ENCODE data around the gene TMEM40. TPM values are rescaled to one million over a fixed set of nuclear protein-coding genes. Genes with fewer than 3 reads are reported as not detected.

Gene TMEM40
- total RNA-seq, 1 experiment from 2014 or later: not detected

DNA sequence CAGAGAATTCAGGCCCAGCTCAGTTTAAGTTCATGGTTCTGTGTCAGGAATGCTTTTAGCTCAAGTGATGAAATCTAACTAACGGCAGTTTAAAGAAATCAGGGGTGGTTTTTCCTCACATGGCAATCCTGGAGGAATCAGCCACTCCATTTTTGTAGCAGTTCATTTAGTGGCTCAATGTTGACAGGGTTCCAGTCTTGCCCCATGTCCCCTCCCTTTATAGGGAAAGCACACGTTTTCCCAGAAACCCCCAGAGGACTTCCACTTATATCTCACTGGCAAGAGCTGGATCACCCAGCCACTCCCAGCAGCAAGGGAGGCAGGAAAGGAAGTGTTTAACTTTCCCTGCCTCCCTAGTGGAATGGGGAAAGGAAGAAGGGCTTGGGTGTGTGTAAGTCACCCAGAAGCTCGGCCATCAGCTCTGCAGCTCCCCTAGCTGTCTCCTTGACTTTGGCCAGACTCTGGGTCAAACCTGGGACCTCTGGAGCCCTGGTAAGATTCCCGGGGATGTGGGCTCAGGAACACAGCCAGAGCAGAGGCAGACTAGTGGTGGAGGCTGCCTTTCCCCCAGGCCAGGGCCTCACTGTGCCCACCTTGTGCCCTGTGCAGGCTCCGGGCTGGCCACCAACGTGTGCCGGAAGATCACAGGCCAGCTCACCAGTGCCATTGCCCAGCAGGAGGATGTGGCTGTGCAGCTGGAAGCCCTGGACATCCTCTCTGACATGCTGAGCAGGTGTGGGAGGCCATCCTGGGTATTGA is 48.7 kb upstream of the TMEM40 start:
- H2BK15ac ChIP-seq (ENCODE audit: low read depth, low read length): no peak overlapping the region
- no peak overlapping the region for H4K5ac ChIP-seq (ENCODE audit: insufficient read length, low read depth, low read length)
- peaks cover 4% of the 10 kb centered on the region for H3K23me2 ChIP-seq (ENCODE audit: insufficient read length, low read depth, low read length, poor library complexity, severe bottlenecking)
- H3K4me2 ChIP-seq (ENCODE audit: insufficient read depth, insufficient read length, low read length): no peak overlapping the region
- H3K4ac ChIP-seq (ENCODE audit: low read depth, low read length): no peak overlapping the region
- no peaks in the 10 kb centered on the region for H3K27me3 ChIP-seq (ENCODE audit: insufficient read depth, low read length)
- H3K4me1 ChIP-seq (ENCODE audit: insufficient read depth, low read length): no peaks in the 10 kb centered on the region
- no peak overlapping the region for H3K27ac ChIP-seq (ENCODE audit: insufficient read length, low read depth, low read length)
- no peak overlapping the region for H3K23ac ChIP-seq (ENCODE audit: insufficient read length, low read depth, low read length)
- WGBS (ENCODE audit: extremely low coverage, insufficient read length, low lambda C conversion rate): no CpG with 5 or more reads among the region's 7 CpGs
- no peak overlapping the region for H2AFZ ChIP-seq (ENCODE audit: low read length)
- no peaks in the 10 kb centered on the region for H3K9me3 Mint-ChIP-seq
- no peak overlapping the region for H2BK12ac ChIP-seq (ENCODE audit: insufficient read length, low read depth, low read length)
- no peak overlapping the region for H3K14ac ChIP-seq (ENCODE audit: insufficient read depth, low read length)
- no peaks in the 10 kb centered on the region for H3K9me3 ChIP-seq (ENCODE audit: control insufficient read depth, low read depth, low read length)
- H3K79me2 ChIP-seq (ENCODE audit: insufficient read depth, low read length): no peaks in the 10 kb centered on the region
- H3K4me1 Mint-ChIP-seq: peaks cover 16 to 22% of the 10 kb centered on the region in 2 experiments
- no peak overlapping the region for H2BK20ac ChIP-seq (ENCODE audit: low read depth, low read length, poor library complexity, severe bottlenecking)
- peaks cover 2 to 18% (median 16%) of the 10 kb centered on the region in 3 experiments; a peak in 6 of 7 replicates for H3K36me3 Mint-ChIP-seq (ENCODE audit: insufficient read depth in 1 of 3, low read depth in 3 of 3)
- H3K18ac ChIP-seq (ENCODE audit: insufficient read length, low read depth, low read length): no peak overlapping the region
- no peak overlapping the region for H4K8ac ChIP-seq (replicated peaks; ENCODE audit: insufficient read length, low read depth, low read length)
- H3K4me3 Mint-ChIP-seq: no peak overlapping the region
- peaks cover 1% of the 10 kb centered on the region; the same call in 1 of the 2 replicates for H3K27me3 Mint-ChIP-seq (ENCODE audit: low read depth)
- H3K27ac Mint-ChIP-seq: no peak overlapping the region
- no peak overlapping the region for H2AK5ac ChIP-seq (ENCODE audit: insufficient read length, low read length)
- no peak overlapping the region for H3K56ac ChIP-seq (ENCODE audit: insufficient read length, low read depth, low read length)
- H4K91ac ChIP-seq (ENCODE audit: insufficient read length, low read depth, low read length): no peak overlapping the region
- DNase-seq: no peak
- H3K9ac ChIP-seq (ENCODE audit: extremely low read depth, insufficient read length, low read length): no peak overlapping the region
- no peak for TF ChIP-seq CTCF (conservative IDR thresholded peaks at IDR 0.05)
- H3T11ph ChIP-seq (ENCODE audit: low read length): no peak overlapping the region
- H4K20me1 ChIP-seq (ENCODE audit: control insufficient read depth, insufficient read depth, insufficient read length): no peaks in the 10 kb centered on the region
- no peaks in the 10 kb centered on the region for H3K79me1 ChIP-seq (ENCODE audit: insufficient read depth, low read depth, low read length, poor library complexity, severe bottlenecking)
- no peak overlapping the region for H2BK120ac ChIP-seq (ENCODE audit: low read depth, low read length, poor library complexity, severe bottlenecking)
- no peak overlapping the region for H2BK5ac ChIP-seq (ENCODE audit: insufficient read length, low read length)

Data from H9 (cell line).